NK-92 (cell line): Measurements from ENCODE around the gene PHETA2.
"Not testable (repeated sequence)": the region's sequence is repeated elsewhere in the genome, so short reads cannot be mapped to it uniquely, and the experiment has no call there.

Experiments used
- DNase-seq: peaks from one replicate; lab custom pipeline; 2025; ENCODE audit not compliant: unreplicated experiment; lab: John Stamatoyannopoulos, UW

Gene PHETA2

GRCh38 chr22:42069801-42070516 lies 4.1 kb upstream of the PHETA2 start:
- no peak for DNase-seq

DNA sequence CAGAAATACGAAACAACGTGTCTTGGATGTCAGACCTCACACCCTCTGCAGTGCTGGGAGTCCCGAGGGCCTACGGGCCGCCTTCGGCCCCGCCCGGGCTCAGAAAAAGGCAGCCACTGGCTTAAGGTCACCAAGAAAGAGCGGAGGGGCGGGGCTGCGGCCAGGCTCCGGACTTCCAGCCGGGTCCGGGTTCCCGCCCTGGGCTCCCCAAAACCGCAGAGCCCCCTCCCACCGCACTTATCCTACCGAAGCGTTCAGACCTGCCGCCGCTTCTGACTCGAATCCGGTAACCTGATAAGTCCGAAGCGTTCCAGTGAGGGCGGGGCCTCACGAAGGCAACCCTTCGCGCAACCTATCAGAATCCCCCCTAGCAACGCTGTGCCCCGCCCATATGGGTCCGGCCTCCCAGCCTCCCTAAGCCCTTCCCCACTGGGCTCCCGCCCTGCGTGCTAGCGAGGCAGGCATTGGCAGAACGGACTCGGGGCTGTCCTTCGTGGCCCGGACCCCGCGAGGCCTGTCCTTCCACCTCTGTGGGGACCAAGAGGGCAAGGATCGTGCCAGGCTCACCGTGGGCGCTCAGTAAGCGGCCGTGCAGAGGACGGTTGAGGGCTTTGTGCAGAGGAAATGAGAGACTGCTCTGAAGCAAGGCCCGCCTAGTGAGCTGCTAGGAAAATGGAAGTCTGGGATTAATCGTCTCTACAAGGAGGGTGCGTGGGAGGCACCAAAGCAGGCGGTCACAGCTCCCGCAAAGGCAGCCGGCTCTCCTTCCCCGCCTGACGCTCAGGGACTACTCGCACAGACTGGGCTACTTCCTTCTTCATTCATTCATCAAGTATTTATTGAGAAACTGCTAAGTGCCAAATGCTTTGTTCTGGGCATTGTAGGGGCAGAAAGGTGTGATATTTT lies 3.3 kb upstream of the PHETA2 start, which contains the start of gene NAGA:
NAGA (minus strand) TSS at position 296 of the 906 bp plus-strand sequence. CDS start 515 bp downstream, outside the sequence.
- DNase-seq: peak; percentile 53

- DNase-seq: not testable (repeated sequence)
Measured at GRCh38 chr22:42071508-42071907, 2.5 kb upstream of the PHETA2 start.

- no peak for DNase-seq
Measured at GRCh38 chr22:42072606-42073330, 1.3 kb upstream of the PHETA2 start.

- DNase-seq: no peak
Measured at GRCh38 chr22:42073621-42074041, 417 bp upstream of the PHETA2 start.

DNA sequence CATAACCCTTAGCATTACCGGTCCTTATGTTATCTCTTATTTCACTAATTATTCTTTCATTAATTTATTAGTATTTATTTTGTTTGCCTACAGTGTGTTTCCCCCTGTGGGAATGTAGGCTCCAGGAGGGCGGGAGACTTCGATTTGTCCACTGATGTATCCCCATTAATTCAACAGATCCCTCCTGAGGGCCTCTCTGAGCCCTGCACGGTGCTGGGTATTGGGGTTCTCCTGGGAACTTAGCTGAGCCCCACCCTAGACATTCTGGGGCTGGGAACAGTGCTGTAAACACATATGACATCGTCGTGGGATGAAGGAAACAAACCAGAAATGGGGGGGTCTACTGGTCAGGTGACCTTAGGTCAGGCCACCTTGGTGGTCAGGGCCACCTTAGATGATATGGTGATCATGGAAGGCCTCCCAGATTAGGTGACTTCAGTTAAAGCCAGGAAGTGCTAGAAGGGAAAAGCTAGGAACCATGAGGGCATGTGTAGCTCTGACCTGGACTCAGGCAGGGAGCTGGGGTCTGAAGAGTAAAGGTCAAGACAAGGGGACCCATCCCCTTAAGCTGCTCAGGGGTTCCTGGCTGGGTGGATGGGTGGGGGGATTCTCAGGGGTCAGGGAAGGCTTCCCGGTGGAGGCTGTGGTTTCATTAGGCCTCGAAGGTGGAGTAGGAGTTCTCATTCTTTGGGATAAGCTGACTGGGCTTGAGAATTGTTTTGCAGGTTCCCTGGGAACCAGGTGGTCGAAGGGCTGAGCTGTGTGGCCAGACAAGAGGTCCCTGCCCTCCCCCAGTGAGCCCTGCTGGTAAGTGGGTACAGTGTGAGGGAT lies 1.0 kb downstream of the PHETA2 start:
- no peak for DNase-seq

GRCh38 chr22:42076764-42077485 lies 2.9 kb downstream of the PHETA2 start:
- no peak for DNase-seq

GRCh38 chr22:42077486-42078125 lies 3.6 kb downstream of the PHETA2 start:
- no peak for DNase-seq

- no peak for DNase-seq
Measured at GRCh38 chr22:42078469-42079318, 4.6 kb downstream of the PHETA2 start.

- peak; percentile 91 for DNase-seq
Measured at GRCh38 chr22:42079319-42080251, 5.5 kb downstream of the PHETA2 start, which contains the start of gene SMDT1. Gene SMDT1, plus strand, starts transcription at chr22:42079700. Its CDS starts 69 bp downstream, at chr22:42079769.

DNA sequence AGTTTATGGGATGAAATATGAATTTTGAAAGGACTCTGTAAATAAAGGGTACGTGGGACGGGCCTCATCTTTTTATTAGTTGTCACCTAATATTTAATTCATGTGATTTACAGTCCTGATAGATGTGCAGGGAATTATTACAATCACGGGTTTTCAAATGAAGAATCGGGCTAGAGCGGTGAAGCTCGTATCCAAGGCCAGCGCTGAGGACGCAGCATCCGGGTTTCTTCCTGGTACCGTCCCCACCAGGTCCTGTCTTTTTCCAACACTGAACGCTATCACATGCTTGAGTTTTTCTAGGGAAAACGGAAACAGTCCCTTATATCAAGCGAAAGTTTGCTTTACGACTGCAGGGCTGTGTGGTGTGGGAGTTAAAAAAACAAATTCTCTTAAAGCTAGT lies 6.2 kb downstream of the PHETA2 start:
- DNase-seq: no peak

DNA sequence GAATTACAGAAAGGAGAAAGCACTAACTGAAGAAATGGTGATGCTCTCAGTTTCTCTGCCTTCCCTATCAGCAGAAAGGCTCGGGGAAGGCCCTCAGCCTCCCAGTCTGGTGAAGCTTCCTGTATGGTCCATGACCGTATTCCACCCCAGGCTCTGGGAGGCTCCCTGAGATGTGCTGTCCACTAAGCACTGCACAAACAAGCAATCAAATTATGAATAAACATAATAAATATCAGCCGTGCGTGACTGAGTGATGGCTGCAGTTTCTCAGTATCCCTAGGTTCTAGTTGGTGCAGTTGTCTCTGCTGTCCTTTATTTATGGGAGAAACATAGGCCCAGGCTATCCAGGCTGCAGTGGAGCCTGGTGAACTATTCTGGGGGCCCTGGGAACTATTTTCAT lies 9.1 kb downstream of the PHETA2 start:
- DNase-seq: no peak

- DNase-seq: no peak
Measured at GRCh38 chr22:42084874-42085273, 10.8 kb downstream of the PHETA2 start.

DNA sequence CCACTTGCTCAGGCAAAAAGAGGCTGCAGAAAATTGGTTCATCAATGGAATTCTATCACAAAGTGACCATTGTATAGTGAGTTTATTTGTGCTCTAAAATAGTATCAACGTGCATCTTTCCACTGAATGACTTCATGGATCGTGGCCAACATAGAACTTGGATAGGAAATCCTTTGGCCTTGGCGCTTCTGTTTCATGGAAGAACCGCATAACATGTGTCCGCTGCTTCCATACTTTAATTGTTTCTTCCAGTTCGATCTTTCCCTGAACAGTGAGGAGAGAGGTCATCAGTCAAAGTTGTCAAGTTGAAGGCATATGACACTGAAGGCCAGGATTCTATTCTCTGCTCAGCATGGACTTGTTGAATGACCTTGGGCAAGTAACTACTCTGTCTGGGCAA lies 12.0 kb downstream of the PHETA2 start:
- no peak for DNase-seq

DNA sequence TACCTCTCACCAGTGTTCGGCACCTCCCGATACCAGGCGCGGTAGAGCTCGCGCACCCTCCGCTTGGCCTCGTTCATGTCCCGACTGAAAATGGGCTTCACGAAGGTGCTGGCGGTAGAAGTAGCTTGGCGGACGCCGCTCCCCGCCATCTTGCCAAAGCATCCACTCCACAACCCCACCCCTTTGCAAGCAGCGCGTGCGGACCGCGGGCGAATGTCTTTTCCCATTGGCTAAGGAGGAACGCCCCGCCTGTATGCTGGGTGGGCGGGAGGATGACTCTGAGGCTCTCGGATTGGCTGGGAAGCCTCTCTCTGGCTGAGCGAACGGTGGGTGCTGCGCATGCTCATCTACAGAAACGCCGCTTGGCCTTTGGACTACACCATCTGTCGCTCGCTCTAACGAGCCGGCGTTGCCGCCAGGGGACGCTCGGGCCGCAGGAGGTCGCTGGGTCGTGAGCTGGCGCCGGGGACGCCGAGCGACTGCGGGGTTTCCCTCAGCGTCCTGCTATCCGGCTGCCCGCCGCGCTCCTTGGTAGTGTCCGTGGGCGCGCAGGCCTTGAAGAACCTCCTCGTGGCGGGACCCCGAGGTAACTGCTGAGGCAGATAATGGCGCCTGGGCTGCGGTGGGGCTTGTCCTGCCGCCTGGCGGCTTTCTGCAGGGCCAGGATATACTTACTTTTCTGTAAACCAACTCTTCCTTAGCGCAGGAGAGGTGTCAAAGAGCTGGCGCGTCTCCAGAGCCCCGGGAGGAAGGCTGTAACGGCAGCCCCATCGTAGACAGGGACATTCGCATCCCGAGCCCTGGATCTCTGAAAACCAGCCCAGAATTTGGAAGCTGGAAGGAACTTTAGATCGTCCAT lies 16.8 kb downstream of the PHETA2 start, which contains the start of gene NDUFA6:
NDUFA6 (minus strand) TSS at position 177 of the 859 bp plus-strand sequence; CDS start at position 149, 28 bp downstream.
- DNase-seq: peak; percentile 94

- no peak for DNase-seq
Measured at GRCh38 chr22:42091455-42091782, 17.4 kb downstream of the PHETA2 start.
